Sigmoid colon (tissue), 4 donors: ENCODE measurements around the gene GPHN.

Experiments used
- CTCF ChIP-seq, 4 experiments: fragments of 450-650 bp in 3 of 4; fragments of 200-600 bp in 1 of 4; IDR thresholded peaks; one replicate each; pipeline ENCODE4 v1.5.1; 2016 to 2019; ENCODE audit warnings: antibody characterized with exemption in 4 of 4, mild to moderate bottlenecking in 3 of 4, moderate library complexity in 2 of 4
- POLR2A ChIP-seq, 2 donors: fragments of 450-650 bp; IDR thresholded peaks; one replicate each; pipeline ENCODE4 v1.6.1; 2016; ENCODE audit warnings: antibody characterized with exemption in 2 of 2, mild to moderate bottlenecking in 2 of 2, moderate library complexity in 2 of 2
- POLR2AphosphoS5 ChIP-seq, 4 donors: sonication (generic); formaldehyde crosslinking; IDR thresholded peaks; one replicate each; pipeline ENCODE4 v1.6.1; 2017; ENCODE audit warnings: antibody characterized with exemption in 4 of 4

- no peak for TF ChIP-seq POLR2A (IDR thresholded peaks at IDR 0.05)
- TF ChIP-seq CTCF (IDR thresholded peaks at IDR 0.05), result no peak
- TF ChIP-seq POLR2AphosphoS5 (IDR thresholded peaks at IDR 0.05), result no peak
Observed at GRCh38 chr14:66636240-66636639, 128.3 kb downstream of the GPHN start.
